K562 (cell line): ENCODE data around the gene AGPAT1. TPM values are rescaled to one million over a fixed set of nuclear protein-coding genes. Genes with fewer than 3 reads are reported as not detected.

Source experiments
- BCOR ChIP-seq: fragments of 450-650 bp; IDR thresholded peaks from 2 replicates; pipeline ENCODE4 v1.6.1; 2016
- BRCA1 ChIP-seq, 2 experiments: fragments of 450-650 bp in 1 of 2; sonication (generic) in 1 of 2; formaldehyde crosslinking in 1 of 2; IDR thresholded peaks; 2 replicates each; pipeline versions ENCODE4 v1.5.0 to v1.6.1; 2017 to 2020; ENCODE audit warnings: mild to moderate bottlenecking in 1 of 2, missing genetic modification reagents in 1 of 2
- BRF1 ChIP-seq: IDR thresholded peaks from 3 replicates; pipeline ENCODE4 v1.6.1; 2011; ENCODE audit warnings: borderline replicate concordance, mild to moderate bottlenecking; ENCODE audit not compliant: insufficient read length; ENCODE audit errors: extremely low read depth
- CBFA2T2 ChIP-seq: fragments of 450-650 bp; conservative IDR thresholded peaks from 2 replicates; pipeline ENCODE4 v1.6.1; 2017; ENCODE audit warnings: mild to moderate bottlenecking
- CBFA2T3 ChIP-seq: fragments of 450-650 bp; IDR thresholded peaks from 2 replicates; pipeline ENCODE4 v1.6.1; 2017
- CREM ChIP-seq: IDR thresholded peaks from 2 replicates; pipeline ENCODE4 v1.6.1; 2014; ENCODE audit warnings: antibody characterized with exemption, low read depth
- CSDE1 ChIP-seq, 2 experiments: fragments of 450-650 bp; IDR thresholded peaks; 2 replicates each; pipeline ENCODE4 v1.6.1; 2016; ENCODE audit warnings: mild to moderate bottlenecking in 1 of 2
- E2F5 ChIP-seq: sonication (generic); formaldehyde crosslinking; IDR thresholded peaks from 2 replicates; pipeline ENCODE4 v1.8.0; 2022; ENCODE audit warnings: mild to moderate bottlenecking, missing genetic modification reagents
- FUS ChIP-seq: fragments of 200-400 bp; formaldehyde crosslinking; optimal IDR thresholded peaks from 2 replicates; pipeline ENCODE3; 2017; ENCODE audit warnings: low read depth, low read length
- KDM5B ChIP-seq: fragments of 200-600 bp; sonication (generic); IDR thresholded peaks from 2 replicates; pipeline ENCODE4 v1.6.1; 2012; ENCODE audit warnings: low read depth, mild to moderate bottlenecking, moderate library complexity, low read length, control low read depth, inconsistent platforms; ENCODE audit not compliant: insufficient replicate concordance
- MAFF ChIP-seq: IDR thresholded peaks from 2 replicates; pipeline ENCODE4 v1.6.1; 2012; ENCODE audit warnings: low read length, improper control_type of control experiment
- MCM3 ChIP-seq: fragments of 450-650 bp; IDR thresholded peaks from 2 replicates; pipeline ENCODE4 v1.6.1; 2016
- MYNN ChIP-seq, 2 experiments: sonication (generic); formaldehyde crosslinking in 1 of 2; IDR thresholded peaks; 2 replicates each; pipeline versions ENCODE4 v1.5.0 to v1.6.1; 2016 to 2020; ENCODE audit warnings: antibody characterized with exemption in 1 of 2, missing genetic modification reagents in 1 of 2
- NELFE ChIP-seq: IDR thresholded peaks from 2 replicates; pipeline ENCODE4 v1.6.1; 2011; ENCODE audit warnings: mild to moderate bottlenecking; ENCODE audit not compliant: insufficient read depth, insufficient read length
- NFATC3 ChIP-seq: fragments of 450-650 bp; IDR thresholded peaks from 2 replicates; pipeline ENCODE4 v1.6.1; 2017; ENCODE audit warnings: mild to moderate bottlenecking
- NFE2L1 ChIP-seq: fragments of 450-650 bp; IDR thresholded peaks from 2 replicates; pipeline ENCODE4 v1.6.1; 2016; ENCODE audit warnings: missing genetic modification characterization, low read depth, mild to moderate bottlenecking, missing compliant biosample characterization, moderate library complexity, borderline replicate concordance
- PHB ChIP-seq: fragments of 250-450 bp; sonication (Bioruptor Pico); IDR thresholded peaks from 2 replicates; pipeline ENCODE4 v1.5.0; 2021
- PHTF2 ChIP-seq: fragments of 250-450 bp; sonication (Bioruptor Pico); IDR thresholded peaks from 2 replicates; pipeline ENCODE4 v1.5.0; 2021; ENCODE audit warnings: mild to moderate bottlenecking
- RNF2 ChIP-seq: sonication (generic); IDR thresholded peaks from 2 replicates; pipeline ENCODE4 v1.6.1; 2016
- SMARCA5 ChIP-seq: fragments of 450-650 bp; IDR thresholded peaks from 2 replicates; pipeline ENCODE4 v1.6.1; 2016
- ZFX ChIP-seq: sonication (generic); formaldehyde crosslinking; IDR thresholded peaks from 2 replicates; pipeline ENCODE4 v1.8.0; 2022; ENCODE audit warnings: mild to moderate bottlenecking, missing genetic modification reagents, moderate library complexity
- ZNF3 ChIP-seq: fragments of 250-450 bp; sonication (Bioruptor Pico); IDR thresholded peaks from 2 replicates; pipeline ENCODE4 v1.5.0; 2021; ENCODE audit warnings: mild to moderate bottlenecking, moderate library complexity
- ZNF589 ChIP-seq: fragments of 200-800 bp; sonication (Bioruptor generic); IDR thresholded peaks from 2 replicates; pipeline ENCODE4 v1.6.1; 2016; ENCODE audit warnings: low read depth, missing genetic modification characterization, missing compliant biosample characterization
- polyA plus RNA-seq, 8 experiments: library from polyadenylated mRNA; depleted of rRNA in 4 of 8; stranded (reverse) in 5 of 8; unstranded in 3 of 8; fragments of >200 nt; fragmentation: Nextera tagmentation in 2 of 8; fragmentation: Illumina TruSeq in 1 of 8; extraction: Ambion mirVana in 2 of 8; extraction: Trizol in 1 of 8; gene quantifications; 2 replicates each; pipeline versions ENCODE4 v1.2.1 to v1.2.3, GENCODE V29; 2011 to 2014; ENCODE audit warnings: inconsistent platforms in 1 of 8, missing spikeins in 1 of 8
- total RNA-seq, 7 experiments: library from RNA; depleted of rRNA in 6 of 7; stranded (reverse); fragments of >200 nt in 6 of 7; fragmentation: Illumina TruSeq in 2 of 7; extraction: Trizol in 2 of 7; gene quantifications; 2 replicates each; pipeline versions ENCODE4 v1.2.1 to v1.2.3, GENCODE V29; 2011 to 2021; ENCODE audit warnings: low replicate concordance in 1 of 7
- TF ChIP-seq, protein P1 (sequence below): sonication (generic); formaldehyde crosslinking; IDR thresholded peaks from 2 replicates; pipeline ENCODE4 v1.8.0; 2022; ENCODE audit warnings: mild to moderate bottlenecking, missing genetic modification reagents
- TF ChIP-seq, protein P2 (sequence below): sonication (generic); formaldehyde crosslinking; IDR thresholded peaks from 2 replicates; pipeline ENCODE4 v1.8.0; 2022; ENCODE audit warnings: mild to moderate bottlenecking, missing genetic modification reagents

AGPAT1 gene
- total and polyA plus RNA-seq, 9 of the 15 experiments (the other 6 are each of a cell fraction or from before 2014, with no cell fraction given) = 37.9 to 176 (median 69.4) TPM

DNA sequence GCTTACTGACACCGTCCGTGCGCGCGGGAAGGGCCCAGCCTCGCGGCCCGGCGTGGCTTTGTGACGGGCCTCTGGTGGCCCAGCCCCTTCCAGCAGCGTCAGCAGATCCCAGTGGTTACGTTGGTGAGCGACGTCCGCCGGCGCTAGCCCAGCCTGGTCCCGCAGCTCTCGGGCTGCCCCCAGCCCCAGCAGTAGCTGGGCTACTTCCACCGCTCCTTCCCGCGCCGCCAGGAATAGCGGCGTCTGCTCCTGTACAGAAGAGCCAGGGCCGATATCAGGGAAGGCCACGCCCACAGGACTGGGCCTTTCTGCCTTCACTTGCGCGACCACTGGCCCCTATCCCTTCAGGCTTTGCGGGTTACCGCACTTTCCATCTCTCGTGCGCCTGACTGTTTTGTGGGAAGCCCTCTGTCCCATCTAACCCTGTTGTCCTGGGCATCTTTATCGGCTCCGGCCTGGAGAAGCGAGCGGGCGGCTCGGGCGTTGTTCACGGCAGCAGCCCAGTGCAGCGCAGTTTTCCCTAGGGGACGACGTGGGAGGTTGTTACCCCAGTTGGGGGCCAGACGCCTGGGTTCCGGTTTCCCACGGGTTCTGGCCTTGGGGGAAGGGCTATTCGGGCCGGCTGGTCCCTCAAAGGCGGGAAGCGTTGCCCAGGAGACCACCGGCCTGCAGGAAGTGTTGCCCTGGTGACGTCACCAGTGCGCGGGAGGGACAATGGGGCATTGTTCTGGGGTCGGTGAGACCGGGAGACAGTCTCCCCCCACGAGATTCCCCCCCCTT lies 20.2 kb upstream of the AGPAT1 start (continued):
- TF ChIP-seq, protein P1, sequence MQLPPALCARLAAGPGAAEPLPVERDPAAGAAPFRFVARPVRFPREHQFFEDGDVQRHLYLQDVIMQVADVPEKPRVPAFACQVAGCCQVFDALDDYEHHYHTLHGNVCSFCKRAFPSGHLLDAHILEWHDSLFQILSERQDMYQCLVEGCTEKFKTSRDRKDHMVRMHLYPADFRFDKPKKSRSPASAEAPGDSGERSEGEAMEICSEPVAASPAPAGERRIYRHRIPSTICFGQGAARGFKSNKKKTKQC (CRISPR knock-in tag) = peak; percentile 65; the same call in 1 of the 2 replicates
- TF ChIP-seq, protein P2, sequence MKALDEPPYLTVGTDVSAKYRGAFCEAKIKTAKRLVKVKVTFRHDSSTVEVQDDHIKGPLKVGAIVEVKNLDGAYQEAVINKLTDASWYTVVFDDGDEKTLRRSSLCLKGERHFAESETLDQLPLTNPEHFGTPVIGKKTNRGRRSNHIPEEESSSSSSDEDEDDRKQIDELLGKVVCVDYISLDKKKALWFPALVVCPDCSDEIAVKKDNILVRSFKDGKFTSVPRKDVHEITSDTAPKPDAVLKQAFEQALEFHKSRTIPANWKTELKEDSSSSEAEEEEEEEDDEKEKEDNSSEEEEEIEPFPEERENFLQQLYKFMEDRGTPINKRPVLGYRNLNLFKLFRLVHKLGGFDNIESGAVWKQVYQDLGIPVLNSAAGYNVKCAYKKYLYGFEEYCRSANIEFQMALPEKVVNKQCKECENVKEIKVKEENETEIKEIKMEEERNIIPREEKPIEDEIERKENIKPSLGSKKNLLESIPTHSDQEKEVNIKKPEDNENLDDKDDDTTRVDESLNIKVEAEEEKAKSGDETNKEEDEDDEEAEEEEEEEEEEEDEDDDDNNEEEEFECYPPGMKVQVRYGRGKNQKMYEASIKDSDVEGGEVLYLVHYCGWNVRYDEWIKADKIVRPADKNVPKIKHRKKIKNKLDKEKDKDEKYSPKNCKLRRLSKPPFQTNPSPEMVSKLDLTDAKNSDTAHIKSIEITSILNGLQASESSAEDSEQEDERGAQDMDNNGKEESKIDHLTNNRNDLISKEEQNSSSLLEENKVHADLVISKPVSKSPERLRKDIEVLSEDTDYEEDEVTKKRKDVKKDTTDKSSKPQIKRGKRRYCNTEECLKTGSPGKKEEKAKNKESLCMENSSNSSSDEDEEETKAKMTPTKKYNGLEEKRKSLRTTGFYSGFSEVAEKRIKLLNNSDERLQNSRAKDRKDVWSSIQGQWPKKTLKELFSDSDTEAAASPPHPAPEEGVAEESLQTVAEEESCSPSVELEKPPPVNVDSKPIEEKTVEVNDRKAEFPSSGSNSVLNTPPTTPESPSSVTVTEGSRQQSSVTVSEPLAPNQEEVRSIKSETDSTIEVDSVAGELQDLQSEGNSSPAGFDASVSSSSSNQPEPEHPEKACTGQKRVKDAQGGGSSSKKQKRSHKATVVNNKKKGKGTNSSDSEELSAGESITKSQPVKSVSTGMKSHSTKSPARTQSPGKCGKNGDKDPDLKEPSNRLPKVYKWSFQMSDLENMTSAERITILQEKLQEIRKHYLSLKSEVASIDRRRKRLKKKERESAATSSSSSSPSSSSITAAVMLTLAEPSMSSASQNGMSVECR (CRISPR knock-in tag) = peak; percentile 85
- TF ChIP-seq MAFF (peak; percentile 31; the same call in 1 of the 2 replicates), NFATC3 (no peak), RNF2 (peak; percentile 14; the same call in 1 of the 2 replicates), KDM5B (peak; percentile 75), CBFA2T3 (no peak), CREM (peak; percentile 99), MYNN (IDR thresholded peaks at IDR 0.05) (peak; percentile 56; the same call in 1 of the 2 replicates), MYNN (CRISPR knock-in tag; IDR thresholded peaks at IDR 0.05) (no peak), FUS (no peak), SMARCA5 (no peak; the same call in none of the 2 replicates), ZFX (CRISPR knock-in tag) (peak; percentile 99), NFE2L1 (tag) (no peak), BRCA1 (IDR thresholded peaks at IDR 0.05) (no peak), BRCA1 (CRISPR knock-in tag; IDR thresholded peaks at IDR 0.05) (no peak), E2F5 (peak; percentile 83; the same call in 1 of the 2 replicates), PHTF2 (CRISPR knock-in tag) (no peak), ZNF3 (CRISPR knock-in tag) (no peak), NELFE (no peak), CBFA2T2 (no peak), ZNF589 (peak; percentile 88), BRF1 (no peak), CSDE1 (IDR thresholded peaks at IDR 0.05) (peak in 1 of 2 experiments; percentile 91; a peak in 2 of 4 replicates), PHB (CRISPR knock-in tag) (peak; percentile 74; the same call in 1 of the 2 replicates), MCM3 (no peak), BCOR (peak; percentile 35; the same call in 1 of the 2 replicates)
